ENCODE results near the gene SAMD3. TPM values are rescaled to one million over a fixed set of nuclear protein-coding genes. Genes with fewer than 3 reads are reported as not detected.
A peak's percentile ranks its signal among the peaks of the same experiment; 100 is the strongest.
"Not testable (repeated sequence)": the region's sequence is repeated elsewhere in the genome, so short reads cannot be mapped to it uniquely, and the experiment has no call there.

SAMD3 gene
- polyA plus RNA-seq, 1 donor = 1.1 TPM

DNA sequence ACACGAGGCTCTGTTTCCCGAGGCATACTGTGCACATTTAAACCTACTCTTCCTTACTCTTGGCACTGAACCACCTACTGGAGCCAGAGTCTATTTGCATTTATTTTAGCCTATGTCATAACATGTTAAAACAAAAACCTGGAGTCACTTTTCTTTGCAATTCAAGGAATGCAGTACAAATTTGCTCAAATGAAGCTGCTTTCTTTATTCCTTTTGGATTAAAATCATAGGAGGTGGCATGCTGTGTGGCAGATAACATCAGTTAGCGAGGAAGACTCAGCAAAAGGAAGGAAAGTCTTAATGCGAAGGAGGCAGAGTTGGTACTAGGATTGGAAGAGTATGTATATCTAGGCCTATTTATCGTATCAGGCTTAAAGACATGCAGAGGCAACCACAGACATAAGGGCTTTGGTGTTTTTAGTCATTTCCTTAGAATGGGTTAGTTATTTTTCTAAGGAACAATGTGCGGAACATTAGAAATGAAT lies 92.9 kb downstream of the SAMD3 start:
- no peak for DNase-seq

GRCh38 chr6:130128326-130128725 lies 94.4 kb downstream of the SAMD3 start:
- no peak for DNase-seq

DNA sequence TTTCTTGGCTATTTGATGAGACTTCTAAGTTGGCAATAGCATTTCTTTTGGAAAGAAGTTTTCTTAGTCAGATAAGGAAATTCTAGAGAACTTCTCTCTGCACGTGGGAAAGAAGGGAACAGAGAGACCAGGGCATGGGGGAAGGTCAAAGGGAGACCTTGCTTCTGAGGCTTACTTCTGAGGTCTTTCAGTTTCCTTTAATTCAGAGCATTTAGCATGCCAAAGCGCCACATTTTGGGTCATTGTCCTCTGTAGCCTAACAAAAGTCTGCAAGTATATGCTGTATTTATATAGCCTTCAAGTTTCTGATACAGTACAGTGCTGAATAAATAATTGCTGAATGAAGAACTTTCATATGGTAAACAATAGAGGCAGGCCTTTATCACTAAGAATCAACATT lies 95.6 kb downstream of the SAMD3 start:
- DNase-seq = no peak

- no peak for DNase-seq
Measured at GRCh38 chr6:130122243-130122642, 100.5 kb downstream of the SAMD3 start.

- DNase-seq = no peak
Measured at GRCh38 chr6:130120731-130121130, 102.0 kb downstream of the SAMD3 start.

- DNase-seq = no peak
Measured at GRCh38 chr6:130119211-130119610, 103.5 kb downstream of the SAMD3 start.

GRCh38 chr6:130118236-130118635 lies 104.5 kb downstream of the SAMD3 start:
- peak; percentile 14 for DNase-seq

- not testable (repeated sequence) for DNase-seq
Measured at GRCh38 chr6:130117187-130117701, 105.5 kb downstream of the SAMD3 start.

- DNase-seq = no peak
Measured at GRCh38 chr6:130116273-130116672, 106.5 kb downstream of the SAMD3 start.

DNA sequence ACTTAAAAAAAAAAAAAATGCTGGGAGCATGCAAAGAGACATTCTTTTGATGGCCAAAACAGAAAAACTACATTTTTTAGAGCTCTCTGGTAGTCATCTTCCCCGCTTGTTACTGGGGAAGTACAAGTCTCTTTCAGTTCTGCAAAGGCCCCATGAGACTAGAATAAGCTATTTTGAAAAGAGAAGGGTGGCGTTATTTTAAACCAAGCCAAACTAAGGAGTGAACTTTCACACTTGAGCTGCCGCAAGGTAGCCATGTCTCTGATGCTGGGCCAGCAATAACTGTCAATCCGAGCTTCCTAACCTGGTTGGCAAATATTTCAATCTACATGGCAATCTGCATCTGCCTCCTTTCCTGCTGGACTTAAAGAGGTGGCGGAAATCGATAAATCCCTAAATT lies 107.7 kb downstream of the SAMD3 start:
- DNase-seq = no peak

DNA sequence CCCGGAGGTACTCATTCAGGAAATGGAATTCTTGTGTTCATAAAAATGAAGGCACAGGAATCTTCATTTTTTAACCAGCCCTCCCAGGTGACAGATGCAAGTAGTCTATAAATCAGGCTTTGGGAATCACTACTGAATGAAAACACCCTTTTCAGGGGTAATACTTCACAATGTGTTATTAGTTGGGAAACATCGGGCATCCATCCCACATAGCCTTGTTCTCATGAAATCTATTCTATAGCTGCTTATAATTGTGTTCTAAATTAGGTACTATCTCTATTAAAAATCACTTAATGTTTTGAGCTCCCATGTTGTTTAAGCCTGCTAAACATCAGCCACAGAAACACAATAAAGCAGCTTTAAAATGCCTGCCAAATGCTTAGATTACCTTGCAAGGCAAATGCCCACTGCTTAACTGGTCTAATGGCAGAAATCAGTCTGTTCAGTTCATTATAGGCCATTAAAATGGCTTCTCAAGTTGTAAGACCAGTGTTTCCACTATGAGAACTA lies 109.5 kb downstream of the SAMD3 start:
- DNase-seq = no peak

- DNase-seq = no peak
Measured at GRCh38 chr6:130111031-130111430, 111.7 kb downstream of the SAMD3 start.

DNA sequence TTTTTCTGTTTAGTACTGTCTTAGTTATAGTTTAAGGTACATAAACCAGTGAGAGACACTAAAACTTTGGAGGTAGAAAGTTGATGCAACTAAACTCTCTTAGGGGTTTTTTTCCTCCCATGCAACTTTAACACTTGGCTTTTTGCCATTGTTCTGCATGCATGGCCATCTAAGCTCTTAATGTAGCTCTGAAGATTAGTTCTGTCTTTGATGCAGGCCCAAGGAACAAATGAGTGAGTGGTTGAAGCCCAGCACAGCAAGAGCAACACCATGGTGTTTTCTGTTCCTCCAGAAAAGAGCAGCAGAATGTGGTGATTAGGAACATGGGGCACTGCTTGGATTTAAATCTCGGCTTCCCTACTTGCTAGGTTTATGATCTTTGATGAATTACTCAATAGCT lies 115.0 kb downstream of the SAMD3 start:
- DNase-seq = no peak

GRCh38 chr6:130105996-130106704 lies 116.6 kb downstream of the SAMD3 start:
- DNase-seq = no peak

- DNase-seq = no peak
Measured at GRCh38 chr6:130099119-130099518, 123.6 kb downstream of the SAMD3 start.

- DNase-seq = no peak
Measured at GRCh38 chr6:130098317-130098716, 124.4 kb downstream of the SAMD3 start.

Other genes with a start within 250 kb of the SAMD3 start
- gene L3MBTL3, start 204.4 kb downstream of the SAMD3 start, polyA plus RNA-seq (ENCODE audit: insufficient read length) = 21.4 TPM
- gene TMEM200A, start 143.1 kb upstream of the SAMD3 start, polyA plus RNA-seq (ENCODE audit: insufficient read length) = 27.8 TPM

All from left kidney (tissue), 2 donors.